Lower leg skin (tissue), 3 donors: Measurements from ENCODE around the gene ZCCHC24.

Source experiments
- POLR2A ChIP-seq, 2 donors: fragments of 450-650 bp; IDR thresholded peaks; one replicate each; pipeline ENCODE4 v1.6.1; 2016 to 2017; ENCODE audit warnings: antibody characterized with exemption in 2 of 2, mild to moderate bottlenecking in 1 of 2, moderate library complexity in 1 of 2
- TF ChIP-seq, protein P1 (sequence below), 3 donors: fragments of 450-650 bp; IDR thresholded peaks; one replicate each; pipeline ENCODE4 v1.5.1; 2016; ENCODE audit warnings: antibody characterized with exemption in 3 of 3, mild to moderate bottlenecking in 3 of 3, moderate library complexity in 2 of 3

DNA sequence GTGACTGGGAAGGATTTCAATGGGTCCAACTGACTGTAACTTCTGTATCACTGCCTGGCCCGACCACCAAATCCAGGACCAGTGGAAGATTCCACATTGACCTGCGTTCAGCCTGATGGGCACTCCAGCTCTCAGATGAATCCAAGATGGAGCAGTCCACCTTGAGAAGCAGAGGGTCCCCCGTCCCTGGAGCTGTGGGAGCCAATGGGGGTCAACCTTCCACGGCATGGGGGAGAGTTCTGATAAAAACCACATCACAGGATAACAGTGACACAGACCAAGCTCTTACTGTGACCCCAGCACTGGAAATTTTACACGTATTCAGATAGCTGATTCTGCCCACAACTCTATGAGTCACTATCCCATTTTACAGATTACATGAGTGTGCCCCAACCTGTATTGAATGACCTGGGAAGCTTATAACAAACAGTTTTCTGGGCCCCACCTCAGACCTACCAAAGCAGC lies 11.2 kb downstream of the ZCCHC24 start:
- TF ChIP-seq, protein P1, sequence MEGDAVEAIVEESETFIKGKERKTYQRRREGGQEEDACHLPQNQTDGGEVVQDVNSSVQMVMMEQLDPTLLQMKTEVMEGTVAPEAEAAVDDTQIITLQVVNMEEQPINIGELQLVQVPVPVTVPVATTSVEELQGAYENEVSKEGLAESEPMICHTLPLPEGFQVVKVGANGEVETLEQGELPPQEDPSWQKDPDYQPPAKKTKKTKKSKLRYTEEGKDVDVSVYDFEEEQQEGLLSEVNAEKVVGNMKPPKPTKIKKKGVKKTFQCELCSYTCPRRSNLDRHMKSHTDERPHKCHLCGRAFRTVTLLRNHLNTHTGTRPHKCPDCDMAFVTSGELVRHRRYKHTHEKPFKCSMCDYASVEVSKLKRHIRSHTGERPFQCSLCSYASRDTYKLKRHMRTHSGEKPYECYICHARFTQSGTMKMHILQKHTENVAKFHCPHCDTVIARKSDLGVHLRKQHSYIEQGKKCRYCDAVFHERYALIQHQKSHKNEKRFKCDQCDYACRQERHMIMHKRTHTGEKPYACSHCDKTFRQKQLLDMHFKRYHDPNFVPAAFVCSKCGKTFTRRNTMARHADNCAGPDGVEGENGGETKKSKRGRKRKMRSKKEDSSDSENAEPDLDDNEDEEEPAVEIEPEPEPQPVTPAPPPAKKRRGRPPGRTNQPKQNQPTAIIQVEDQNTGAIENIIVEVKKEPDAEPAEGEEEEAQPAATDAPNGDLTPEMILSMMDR (IDR thresholded peaks at IDR 0.05), result no peak
- TF ChIP-seq POLR2A (IDR thresholded peaks at IDR 0.05), result no peak
